HepG2 (cell line): ENCODE results near the gene CLTCL1. TPM values are rescaled to one million over a fixed set of nuclear protein-coding genes. Genes with fewer than 3 reads are reported as not detected.

ENCODE experiments used
- ATAC-seq: fragments of 200-7000 bp; cut with Tn5 transposase; 3 replicates; pipeline ENCODE4 v1.9.1; 2020; ENCODE audit warnings: mild to moderate bottlenecking, moderate library complexity
- BruUV-seq: library from RNA; stranded (reverse); fragments of 400-500 nt; replicated peaks from 2 replicates; lab custom pipeline; 2021; lab: Mats Ljungman, UMichigan
- CTCF ChIA-PET: fragments of 300-600 bp; formaldehyde crosslinking; extraction: SDS; loops from one replicate; lab custom pipeline; 2021; ENCODE audit warnings: low total read pairs, inconsistent platforms, low intra/inter-chr PET ratio; lab: Yijun Ruan, JAX
- POLR2A ChIA-PET: fragments of 350-600 bp; sonication (Branson Sonifier 250); formaldehyde crosslinking; loops from one replicate; lab custom pipeline; 2020; ENCODE audit warnings: antibody characterized with exemption, inconsistent platforms; lab: Yijun Ruan, JAX
- DNase-seq: peaks from one replicate; pipeline ENCODE4 v3.0.0-alpha.2; 2015; ENCODE audit warnings: low spot score
- FAIRE-seq: peaks from 3 replicates; lab custom pipeline; 2011; peaks lifted over from hg19 to GRCh38; lab: Jason Lieb, UNC
- H2AFZ ChIP-seq: one replicate; pipeline ENCODE4 v1.6.1; 2011; ENCODE audit warnings: low read length, inconsistent platforms
- H3K27ac ChIP-seq: fragments of 300-600 bp; 3 replicates; pipeline ENCODE4 v1.8.0; 2011; ENCODE audit warnings: mixed run types, mild to moderate bottlenecking, mixed read lengths, low read length, inconsistent platforms; ENCODE audit not compliant: insufficient read depth; ENCODE audit errors: extremely low read length
- H3K27me3 ChIP-seq, 2 experiments: fragments of 200-600 bp in 1 of 2; 2 replicates in 1 of 2; 3 replicates in 1 of 2; pipeline versions ENCODE4 v1.6.0 to v1.8.0; 2011; ENCODE audit warnings: low read length in 2 of 2, mild to moderate bottlenecking in 2 of 2, moderate library complexity in 2 of 2, inconsistent platforms in 1 of 2; ENCODE audit not compliant: insufficient read depth in 2 of 2, control insufficient read depth in 1 of 2
- H3K36me3 ChIP-seq, 2 experiments: fragments of 200-600 bp in 1 of 2; replicated peaks in 1 of 2; 2 replicates in 1 of 2; 3 replicates in 1 of 2; pipeline versions ENCODE4 v1.5.1 to v1.8.0; 2011; ENCODE audit warnings: low read length in 2 of 2, inconsistent platforms in 1 of 2; ENCODE audit not compliant: insufficient read depth in 2 of 2, control insufficient read depth in 1 of 2
- H3K4me1 ChIP-seq: 2 replicates; pipeline ENCODE4 v1.5.1; 2012; ENCODE audit warnings: low read length, inconsistent platforms; ENCODE audit not compliant: insufficient read depth
- H3K4me2 ChIP-seq: 2 replicates; pipeline ENCODE4 v1.6.0; 2011; ENCODE audit warnings: low read depth, low read length, inconsistent platforms
- H3K4me3 ChIP-seq, 3 experiments: fragments of 200-600 bp in 1 of 3; sonication (generic), shearing (Covaris generic) in 1 of 3; replicated peaks in 1 of 3; 2 replicates each; pipeline ENCODE4 v1.5.1; 2011 to 2016; ENCODE audit warnings: low read length in 3 of 3, inconsistent platforms in 2 of 3, low read depth in 2 of 3, mild to moderate bottlenecking in 2 of 3, control low read depth in 1 of 3, mixed read lengths in 1 of 3; ENCODE audit not compliant: insufficient read depth in 1 of 3
- H3K79me2 ChIP-seq: one replicate; pipeline ENCODE4 v1.6.1; 2011; ENCODE audit warnings: low read length, inconsistent platforms; ENCODE audit not compliant: insufficient read depth
- H3K9ac ChIP-seq: 2 replicates; pipeline ENCODE4 v1.6.0; 2011; ENCODE audit warnings: mild to moderate bottlenecking, low read depth, low read length, inconsistent platforms; ENCODE audit not compliant: insufficient read depth
- H3K9me3 ChIP-seq: 2 replicates; pipeline ENCODE4 v1.5.1; 2012; ENCODE audit warnings: mild to moderate bottlenecking, low read length
- H4K20me1 ChIP-seq: 2 replicates; pipeline ENCODE4 v1.6.0; 2011; ENCODE audit warnings: inconsistent platforms, mild to moderate bottlenecking, low read length, moderate library complexity; ENCODE audit not compliant: insufficient read depth
- AKAP8 ChIP-seq: sonication (generic); formaldehyde crosslinking; IDR thresholded peaks from 2 replicates; pipeline ENCODE4 v1.5.1; 2020; ENCODE audit warnings: mild to moderate bottlenecking, missing genetic modification reagents
- CBX2 ChIP-seq, 2 experiments: fragments of 200-600 bp in 1 of 2; sonication (generic); formaldehyde crosslinking in 1 of 2; IDR thresholded peaks; 2 replicates each; pipeline versions ENCODE4 v1.7.0 to v1.8.1; 2018 to 2022; ENCODE audit warnings: low read depth in 2 of 2, low read length in 1 of 2, mild to moderate bottlenecking in 1 of 2, missing genetic modification reagents in 1 of 2
- KLF15 ChIP-seq: sonication (generic); formaldehyde crosslinking; IDR thresholded peaks from 2 replicates; pipeline ENCODE4 v1.8.1; 2023; ENCODE audit warnings: borderline replicate concordance, mild to moderate bottlenecking, inconsistent platforms, missing genetic modification reagents, mixed read lengths
- MAZ ChIP-seq, 2 experiments: sonication (generic) in 1 of 2; formaldehyde crosslinking in 1 of 2; IDR thresholded peaks; 2 replicates each; pipeline versions ENCODE4 v1.5.0 to v1.6.1; 2012 to 2020; ENCODE audit warnings: low read depth in 2 of 2, mild to moderate bottlenecking in 2 of 2, borderline replicate concordance in 1 of 2, improper control_type of control experiment in 1 of 2, low read length in 1 of 2, missing genetic modification reagents in 1 of 2, moderate library complexity in 1 of 2
- MBNL3 ChIP-seq: fragments of 250-450 bp; sonication (Bioruptor Pico); conservative IDR thresholded peaks from 2 replicates; pipeline ENCODE4 v1.8.0; 2022; ENCODE audit warnings: mild to moderate bottlenecking, inconsistent platforms
- MTA3 ChIP-seq: sonication (generic); formaldehyde crosslinking; IDR thresholded peaks from 2 replicates; pipeline ENCODE4 v1.4.0; 2020; ENCODE audit warnings: missing genetic modification reagents
- PRPF4 ChIP-seq: fragments of 200-400 bp; formaldehyde crosslinking; IDR thresholded peaks from 2 replicates; pipeline ENCODE4 v1.6.1; 2016; ENCODE audit warnings: low read length, low read depth; ENCODE audit not compliant: poor library complexity, severe bottlenecking
- SMAD1 ChIP-seq: sonication (generic); formaldehyde crosslinking; IDR thresholded peaks from 2 replicates; pipeline ENCODE4 v1.4.0; 2020; ENCODE audit warnings: missing genetic modification reagents, low read depth, mild to moderate bottlenecking, borderline replicate concordance
- TARDBP ChIP-seq: sonication (generic); formaldehyde crosslinking; IDR thresholded peaks from 2 replicates; pipeline ENCODE4 v1.8.0; 2022; ENCODE audit warnings: mild to moderate bottlenecking, missing genetic modification reagents
- ZFP36L2 ChIP-seq: sonication (generic); formaldehyde crosslinking; IDR thresholded peaks from 2 replicates; pipeline ENCODE4 v1.4.0; 2020; ENCODE audit warnings: missing genetic modification reagents
- ZKSCAN8 ChIP-seq: IDR thresholded peaks from 2 replicates; pipeline ENCODE4 v1.6.1; 2016; ENCODE audit warnings: borderline replicate concordance, missing genetic modification reagents, missing compliant biosample characterization
- ZNF230 ChIP-seq: sonication (generic); formaldehyde crosslinking; IDR thresholded peaks from 2 replicates; pipeline ENCODE4 v1.4.0; 2020; ENCODE audit warnings: mild to moderate bottlenecking, missing genetic modification reagents
- ZNF432 ChIP-seq: sonication (generic); formaldehyde crosslinking; IDR thresholded peaks from 2 replicates; pipeline ENCODE4 v1.5.0; 2020; ENCODE audit warnings: missing genetic modification reagents, mild to moderate bottlenecking, borderline replicate concordance
- ZNF557 ChIP-seq: sonication (generic); formaldehyde crosslinking; IDR thresholded peaks from 2 replicates; pipeline ENCODE4 v1.4.0; 2020; ENCODE audit warnings: missing genetic modification reagents
- WGBS: methylation state at CpG from one replicate; pipeline ENCODE4 v1.1.6; 2017; ENCODE audit warnings: low lambda C conversion rate; 5-methylcytosine and 5-hydroxymethylcytosine counted together
- in situ Hi-C: cut with HindIII; loops from 2 replicates; pipeline ENCODE4 v1.10.0; 2017; ENCODE audit warnings: low pct_unique_long_range_greater_than_20kb; ENCODE audit not compliant: extremely low pct_ligation_motif_present
- intact Hi-C: fragments of 100-400 bp; cut with micrococcal nuclease; formaldehyde crosslinking; loops from one replicate; pipeline ENCODE4 v1.10.0; 2022; ENCODE audit not compliant: unreplicated experiment
- polyA plus RNA-seq, 8 experiments: library from polyadenylated mRNA; depleted of rRNA in 3 of 8; stranded (reverse) in 7 of 8; unstranded in 1 of 8; fragments of >200 nt; fragmentation: Illumina TruSeq in 4 of 8; extraction: Trizol in 4 of 8; gene quantifications; 2 replicates each; pipeline versions ENCODE4 v1.2.1 to v1.2.3, GENCODE V29; 2011 to 2016; ENCODE audit warnings: low read depth in 4 of 8, missing spikeins in 1 of 8, mixed read lengths in 1 of 8; ENCODE audit not compliant: insufficient read depth in 1 of 8
- total RNA-seq, 5 experiments: library from RNA; depleted of rRNA; stranded (reverse); fragments of >200 nt; fragmentation: Illumina TruSeq; extraction: Trizol; gene quantifications; 2 replicates each; pipeline ENCODE4 v1.2.3, GENCODE V29; 2016; ENCODE audit warnings: low read depth in 1 of 5
- TF ChIP-seq, protein P1 (sequence below): sonication (generic); formaldehyde crosslinking; IDR thresholded peaks from 2 replicates; pipeline ENCODE4 v1.8.0; 2022; ENCODE audit warnings: missing genetic modification reagents, mild to moderate bottlenecking, borderline replicate concordance
- TF ChIP-seq, protein P2 (sequence below): sonication (generic); formaldehyde crosslinking; IDR thresholded peaks from 2 replicates; pipeline ENCODE4 v1.5.0; 2020; ENCODE audit warnings: mild to moderate bottlenecking, low read depth, missing genetic modification reagents, borderline replicate concordance
- TF ChIP-seq, protein P3 (sequence below): sonication (generic); formaldehyde crosslinking; IDR thresholded peaks from 2 replicates; pipeline ENCODE4 v1.9.0; 2021; ENCODE audit warnings: mild to moderate bottlenecking, missing genetic modification reagents

The CLTCL1 gene
- total and polyA plus RNA-seq, 2 of the 13 experiments (the other 11 are each of a cell fraction or from before 2014, with no cell fraction given), result 8.1 to 10.9 TPM

GRCh38 chr22:19133561-19133960, 158.0 kb downstream of the CLTCL1 start:
- ChIA-PET POLR2A (interaction anchor here (1.3 kb wide), 1 partner anchor 12 kb away, joined by 3 read pairs; the partner anchor contains the start of gene DGCR2), CTCF (no interaction called here)
- intact Hi-C loops (no loop called here), in situ Hi-C loops (no loop called here)
- no peak overlapping the region for H2AFZ ChIP-seq
- FAIRE-seq (no peak), DNase-seq (no peak), ATAC-seq (no peak)
- 100% methylated on average over 2 of the region's 13 CpGs for WGBS
- peaks cover 14 to 44% of the 10 kb centered on the region in 2 experiments; a peak in 4 of 5 replicates for H3K36me3 ChIP-seq
- no peaks in the 10 kb centered on the region for H4K20me1 ChIP-seq
- no TSS peak for BruUV-seq
- H3K9ac ChIP-seq, result no peak overlapping the region
- no peaks in the 10 kb centered on the region for H3K9me3 ChIP-seq
- no peaks in the 10 kb centered on the region for H3K4me1 ChIP-seq
- H3K27me3 ChIP-seq, result peaks cover 0 to 7% of the 10 kb centered on the region in 2 experiments; a peak in 2 of 5 replicates
- no peak overlapping the region for H3K4me2 ChIP-seq
- no peak overlapping the region for H3K4me3 ChIP-seq
- H3K79me2 ChIP-seq, result no peaks in the 10 kb centered on the region
- H3K27ac ChIP-seq, result no peak overlapping the region
- no peak for TF ChIP-seq TARDBP (CRISPR knock-in tag)
- TF ChIP-seq ZNF557, result no peak
- TF ChIP-seq, protein P1, sequence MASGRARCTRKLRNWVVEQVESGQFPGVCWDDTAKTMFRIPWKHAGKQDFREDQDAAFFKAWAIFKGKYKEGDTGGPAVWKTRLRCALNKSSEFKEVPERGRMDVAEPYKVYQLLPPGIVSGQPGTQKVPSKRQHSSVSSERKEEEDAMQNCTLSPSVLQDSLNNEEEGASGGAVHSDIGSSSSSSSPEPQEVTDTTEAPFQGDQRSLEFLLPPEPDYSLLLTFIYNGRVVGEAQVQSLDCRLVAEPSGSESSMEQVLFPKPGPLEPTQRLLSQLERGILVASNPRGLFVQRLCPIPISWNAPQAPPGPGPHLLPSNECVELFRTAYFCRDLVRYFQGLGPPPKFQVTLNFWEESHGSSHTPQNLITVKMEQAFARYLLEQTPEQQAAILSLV, result no peak
- TF ChIP-seq, protein P2, sequence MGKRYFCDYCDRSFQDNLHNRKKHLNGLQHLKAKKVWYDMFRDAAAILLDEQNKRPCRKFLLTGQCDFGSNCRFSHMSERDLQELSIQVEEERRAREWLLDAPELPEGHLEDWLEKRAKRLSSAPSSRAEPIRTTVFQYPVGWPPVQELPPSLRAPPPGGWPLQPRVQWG (CRISPR knock-in tag), result no peak
- no peak for TF ChIP-seq KLF15 (CRISPR knock-in tag)
- TF ChIP-seq, protein P3, sequence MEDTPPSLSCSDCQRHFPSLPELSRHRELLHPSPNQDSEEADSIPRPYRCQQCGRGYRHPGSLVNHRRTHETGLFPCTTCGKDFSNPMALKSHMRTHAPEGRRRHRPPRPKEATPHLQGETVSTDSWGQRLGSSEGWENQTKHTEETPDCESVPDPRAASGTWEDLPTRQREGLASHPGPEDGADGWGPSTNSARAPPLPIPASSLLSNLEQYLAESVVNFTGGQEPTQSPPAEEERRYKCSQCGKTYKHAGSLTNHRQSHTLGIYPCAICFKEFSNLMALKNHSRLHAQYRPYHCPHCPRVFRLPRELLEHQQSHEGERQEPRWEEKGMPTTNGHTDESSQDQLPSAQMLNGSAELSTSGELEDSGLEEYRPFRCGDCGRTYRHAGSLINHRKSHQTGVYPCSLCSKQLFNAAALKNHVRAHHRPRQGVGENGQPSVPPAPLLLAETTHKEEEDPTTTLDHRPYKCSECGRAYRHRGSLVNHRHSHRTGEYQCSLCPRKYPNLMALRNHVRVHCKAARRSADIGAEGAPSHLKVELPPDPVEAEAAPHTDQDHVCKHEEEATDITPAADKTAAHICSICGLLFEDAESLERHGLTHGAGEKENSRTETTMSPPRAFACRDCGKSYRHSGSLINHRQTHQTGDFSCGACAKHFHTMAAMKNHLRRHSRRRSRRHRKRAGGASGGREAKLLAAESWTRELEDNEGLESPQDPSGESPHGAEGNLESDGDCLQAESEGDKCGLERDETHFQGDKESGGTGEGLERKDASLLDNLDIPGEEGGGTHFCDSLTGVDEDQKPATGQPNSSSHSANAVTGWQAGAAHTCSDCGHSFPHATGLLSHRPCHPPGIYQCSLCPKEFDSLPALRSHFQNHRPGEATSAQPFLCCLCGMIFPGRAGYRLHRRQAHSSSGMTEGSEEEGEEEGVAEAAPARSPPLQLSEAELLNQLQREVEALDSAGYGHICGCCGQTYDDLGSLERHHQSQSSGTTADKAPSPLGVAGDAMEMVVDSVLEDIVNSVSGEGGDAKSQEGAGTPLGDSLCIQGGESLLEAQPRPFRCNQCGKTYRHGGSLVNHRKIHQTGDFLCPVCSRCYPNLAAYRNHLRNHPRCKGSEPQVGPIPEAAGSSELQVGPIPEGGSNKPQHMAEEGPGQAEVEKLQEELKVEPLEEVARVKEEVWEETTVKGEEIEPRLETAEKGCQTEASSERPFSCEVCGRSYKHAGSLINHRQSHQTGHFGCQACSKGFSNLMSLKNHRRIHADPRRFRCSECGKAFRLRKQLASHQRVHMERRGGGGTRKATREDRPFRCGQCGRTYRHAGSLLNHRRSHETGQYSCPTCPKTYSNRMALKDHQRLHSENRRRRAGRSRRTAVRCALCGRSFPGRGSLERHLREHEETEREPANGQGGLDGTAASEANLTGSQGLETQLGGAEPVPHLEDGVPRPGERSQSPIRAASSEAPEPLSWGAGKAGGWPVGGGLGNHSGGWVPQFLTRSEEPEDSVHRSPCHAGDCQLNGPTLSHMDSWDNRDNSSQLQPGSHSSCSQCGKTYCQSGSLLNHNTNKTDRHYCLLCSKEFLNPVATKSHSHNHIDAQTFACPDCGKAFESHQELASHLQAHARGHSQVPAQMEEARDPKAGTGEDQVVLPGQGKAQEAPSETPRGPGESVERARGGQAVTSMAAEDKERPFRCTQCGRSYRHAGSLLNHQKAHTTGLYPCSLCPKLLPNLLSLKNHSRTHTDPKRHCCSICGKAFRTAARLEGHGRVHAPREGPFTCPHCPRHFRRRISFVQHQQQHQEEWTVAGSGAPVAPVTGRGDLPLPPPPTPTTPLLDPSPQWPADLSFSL (CRISPR knock-in tag), result no peak
- no peak for TF ChIP-seq MAZ (IDR thresholded peaks at IDR 0.05; ENCODE audit: borderline replicate concordance, low read depth, low read length)
- TF ChIP-seq MAZ (CRISPR knock-in tag; IDR thresholded peaks at IDR 0.05; ENCODE audit: low read depth), result no peak
- TF ChIP-seq ZFP36L2 (CRISPR knock-in tag), result no peak
- no peak for TF ChIP-seq MTA3 (CRISPR knock-in tag)
- TF ChIP-seq ZNF432, result no peak
- TF ChIP-seq ZNF230 (CRISPR knock-in tag), result no peak
- TF ChIP-seq AKAP8 (CRISPR knock-in tag), result no peak
- no peak for TF ChIP-seq ZKSCAN8
- TF ChIP-seq SMAD1, result no peak
- no peak for TF ChIP-seq CBX2 (IDR thresholded peaks at IDR 0.05; ENCODE audit: low read depth, low read length)
- TF ChIP-seq CBX2 (CRISPR knock-in tag; IDR thresholded peaks at IDR 0.05; ENCODE audit: low read depth), result no peak
- TF ChIP-seq PRPF4, result no peak
- no peak for TF ChIP-seq MBNL3
